OCI-LY7 (cell line): ENCODE results near the gene XIAP.

Experiments
- EZH2phosphoT487 ChIP-seq: fragments of 200-600 bp; sonication (generic); IDR thresholded peaks from 2 replicates; pipeline ENCODE4 v1.6.1; 2018; ENCODE audit warnings: low read depth, borderline replicate concordance, mild to moderate bottlenecking, mixed run types, antibody characterized with exemption, low read length, moderate library complexity, mixed read lengths
- TF ChIP-seq, protein P1 (sequence below): fragments of 200-600 bp; sonication (generic); conservative IDR thresholded peaks from 2 replicates; pipeline ENCODE4 v1.5.1; 2014; ENCODE audit warnings: mild to moderate bottlenecking, antibody characterized with exemption, low read length, moderate library complexity, mixed read lengths

DNA sequence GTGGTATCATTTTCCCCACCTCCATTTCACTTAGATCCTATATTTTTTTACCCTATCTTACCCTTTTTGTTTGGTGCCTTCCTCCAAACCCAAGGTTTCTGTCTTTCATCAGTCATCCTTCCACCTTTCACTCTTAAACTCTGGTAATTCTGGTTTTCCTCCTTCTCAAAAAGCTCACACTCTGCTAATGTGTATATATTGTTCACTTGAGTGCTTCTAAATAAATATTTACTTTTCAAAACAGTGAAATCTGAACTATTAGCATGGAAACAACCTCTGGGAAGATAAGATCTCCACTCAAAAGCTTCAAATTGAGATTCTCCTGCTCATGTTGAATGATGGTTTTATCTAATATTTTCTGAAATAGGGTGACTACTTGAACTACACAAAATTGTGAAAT is 21.5 kb downstream of the XIAP start:
- TF ChIP-seq, protein P1, sequence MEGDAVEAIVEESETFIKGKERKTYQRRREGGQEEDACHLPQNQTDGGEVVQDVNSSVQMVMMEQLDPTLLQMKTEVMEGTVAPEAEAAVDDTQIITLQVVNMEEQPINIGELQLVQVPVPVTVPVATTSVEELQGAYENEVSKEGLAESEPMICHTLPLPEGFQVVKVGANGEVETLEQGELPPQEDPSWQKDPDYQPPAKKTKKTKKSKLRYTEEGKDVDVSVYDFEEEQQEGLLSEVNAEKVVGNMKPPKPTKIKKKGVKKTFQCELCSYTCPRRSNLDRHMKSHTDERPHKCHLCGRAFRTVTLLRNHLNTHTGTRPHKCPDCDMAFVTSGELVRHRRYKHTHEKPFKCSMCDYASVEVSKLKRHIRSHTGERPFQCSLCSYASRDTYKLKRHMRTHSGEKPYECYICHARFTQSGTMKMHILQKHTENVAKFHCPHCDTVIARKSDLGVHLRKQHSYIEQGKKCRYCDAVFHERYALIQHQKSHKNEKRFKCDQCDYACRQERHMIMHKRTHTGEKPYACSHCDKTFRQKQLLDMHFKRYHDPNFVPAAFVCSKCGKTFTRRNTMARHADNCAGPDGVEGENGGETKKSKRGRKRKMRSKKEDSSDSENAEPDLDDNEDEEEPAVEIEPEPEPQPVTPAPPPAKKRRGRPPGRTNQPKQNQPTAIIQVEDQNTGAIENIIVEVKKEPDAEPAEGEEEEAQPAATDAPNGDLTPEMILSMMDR = no peak
- no peak for TF ChIP-seq EZH2phosphoT487
